ENCODE data around the gene NMT1.

The NMT1 gene

DNA sequence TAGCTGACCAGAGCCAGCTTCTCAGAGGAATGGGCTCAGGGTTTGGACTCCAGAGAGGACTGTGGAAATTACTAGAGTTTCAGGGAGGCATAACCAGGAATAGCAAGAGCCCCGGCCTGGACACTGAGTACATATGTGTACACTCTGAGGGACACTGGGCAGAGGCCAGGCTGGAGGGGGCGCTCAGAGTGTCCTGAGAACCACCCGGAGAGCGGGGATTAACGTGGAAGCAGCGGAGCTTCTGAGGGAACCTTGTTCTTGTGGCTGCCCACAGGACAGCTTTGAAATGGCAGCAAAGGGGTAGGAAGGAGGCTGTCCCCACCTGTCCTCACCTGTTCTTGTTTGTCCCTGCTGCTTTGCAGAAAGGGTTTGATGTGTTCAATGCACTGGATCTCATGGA lies 43.4 kb downstream of the NMT1 start:
- Histone ChIP-seq H2AFZ (ENCODE audit: low read depth) (no peak overlapping the region), H3K79me2 (ENCODE audit: insufficient read depth, low read depth) (no peaks in the 10 kb centered on the region), H3K27me3 (ENCODE audit: insufficient read depth, low read depth) (no peaks in the 10 kb centered on the region), H3K4me2 (no peak overlapping the region), H3K27ac (no peak overlapping the region), H3K4me1 (ENCODE audit: low read depth, poor library complexity, severe bottlenecking) (no peaks in the 10 kb centered on the region), H3K36me3 (ENCODE audit: insufficient read depth) (no peaks in the 10 kb centered on the region; the same call in 1 of the 2 replicates), H3K9ac (no peak overlapping the region), H3K4me3 (IDR thresholded peaks at IDR 0.05; ENCODE audit: insufficient read depth, low read depth, low read length) (no peak overlapping the region), H4K20me1 (ENCODE audit: insufficient read depth) (no peaks in the 10 kb centered on the region)
- TF ChIP-seq, protein P1, sequence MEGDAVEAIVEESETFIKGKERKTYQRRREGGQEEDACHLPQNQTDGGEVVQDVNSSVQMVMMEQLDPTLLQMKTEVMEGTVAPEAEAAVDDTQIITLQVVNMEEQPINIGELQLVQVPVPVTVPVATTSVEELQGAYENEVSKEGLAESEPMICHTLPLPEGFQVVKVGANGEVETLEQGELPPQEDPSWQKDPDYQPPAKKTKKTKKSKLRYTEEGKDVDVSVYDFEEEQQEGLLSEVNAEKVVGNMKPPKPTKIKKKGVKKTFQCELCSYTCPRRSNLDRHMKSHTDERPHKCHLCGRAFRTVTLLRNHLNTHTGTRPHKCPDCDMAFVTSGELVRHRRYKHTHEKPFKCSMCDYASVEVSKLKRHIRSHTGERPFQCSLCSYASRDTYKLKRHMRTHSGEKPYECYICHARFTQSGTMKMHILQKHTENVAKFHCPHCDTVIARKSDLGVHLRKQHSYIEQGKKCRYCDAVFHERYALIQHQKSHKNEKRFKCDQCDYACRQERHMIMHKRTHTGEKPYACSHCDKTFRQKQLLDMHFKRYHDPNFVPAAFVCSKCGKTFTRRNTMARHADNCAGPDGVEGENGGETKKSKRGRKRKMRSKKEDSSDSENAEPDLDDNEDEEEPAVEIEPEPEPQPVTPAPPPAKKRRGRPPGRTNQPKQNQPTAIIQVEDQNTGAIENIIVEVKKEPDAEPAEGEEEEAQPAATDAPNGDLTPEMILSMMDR (conservative IDR thresholded peaks at IDR 0.05; ENCODE audit: low read depth, low read length) = no peak

DNA sequence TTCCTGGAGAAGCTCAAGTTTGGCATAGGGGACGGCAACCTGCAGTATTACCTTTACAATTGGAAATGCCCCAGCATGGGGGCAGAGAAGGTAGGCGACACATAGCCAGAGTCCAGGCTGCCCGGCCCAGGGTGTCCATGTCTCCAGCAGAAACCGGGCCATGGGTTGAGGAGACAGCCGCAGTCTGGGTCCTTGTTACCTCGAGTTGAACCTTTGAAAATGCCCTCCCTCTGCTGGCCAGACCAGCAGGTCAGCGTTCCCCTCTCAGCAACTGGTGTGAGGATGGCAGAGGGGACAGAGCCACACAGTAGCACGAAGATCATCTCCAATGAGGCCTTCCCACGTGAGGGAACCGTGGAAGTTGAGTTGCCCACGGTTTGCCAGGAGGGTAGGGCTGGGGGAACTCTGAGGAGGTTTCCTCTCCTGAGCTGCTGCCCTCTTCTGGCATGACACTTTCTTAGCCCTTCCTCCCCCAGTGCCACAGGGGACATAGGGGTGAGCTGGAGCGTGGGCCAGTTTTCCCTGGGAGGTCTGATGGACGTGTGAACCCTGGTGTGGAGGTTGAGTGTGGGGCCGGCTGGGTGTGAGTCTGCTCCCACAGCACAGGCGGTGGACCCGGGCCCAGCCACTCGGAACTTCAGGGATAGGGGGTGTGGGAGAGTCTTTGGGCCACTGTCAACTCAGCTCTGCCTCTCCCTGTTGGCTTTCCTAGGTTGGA lies 43.9 kb downstream of the NMT1 start:
- Histone ChIP-seq H3K9ac (no peak overlapping the region), H3K36me3 (ENCODE audit: insufficient read depth) (no peaks in the 10 kb centered on the region; the same call in 1 of the 2 replicates), H3K4me1 (ENCODE audit: low read depth, poor library complexity, severe bottlenecking) (no peaks in the 10 kb centered on the region), H4K20me1 (ENCODE audit: insufficient read depth) (no peaks in the 10 kb centered on the region), H2AFZ (ENCODE audit: low read depth) (no peak overlapping the region), H3K27ac (no peak overlapping the region), H3K27me3 (ENCODE audit: insufficient read depth, low read depth) (no peaks in the 10 kb centered on the region), H3K4me2 (no peak overlapping the region), H3K79me2 (ENCODE audit: insufficient read depth, low read depth) (no peaks in the 10 kb centered on the region), H3K4me3 (IDR thresholded peaks at IDR 0.05; ENCODE audit: insufficient read depth, low read depth, low read length) (no peak overlapping the region)
- TF ChIP-seq, protein P1 (conservative IDR thresholded peaks at IDR 0.05; ENCODE audit: low read depth, low read length) = no peak

DNA sequence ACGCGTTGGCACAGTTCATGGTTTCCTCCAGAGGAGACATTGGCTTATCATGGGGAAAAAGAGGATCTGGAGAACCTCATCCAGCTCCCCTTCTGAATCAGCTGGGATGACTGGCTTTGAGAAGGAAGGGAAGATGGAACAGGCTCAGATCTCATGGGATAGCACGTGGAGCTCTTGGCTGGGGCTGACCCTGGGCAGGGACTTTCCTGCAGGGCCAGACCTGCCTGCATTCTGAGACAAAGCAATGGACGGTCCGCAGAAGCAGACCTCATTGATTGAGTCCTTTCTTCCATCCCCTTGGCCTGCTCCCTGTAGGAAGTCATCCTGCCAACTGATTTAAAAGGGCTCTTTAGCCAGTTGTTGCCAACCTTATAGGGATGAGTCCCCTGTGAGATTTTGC lies 45.0 kb downstream of the NMT1 start:
- H3K4me3 ChIP-seq (IDR thresholded peaks at IDR 0.05; ENCODE audit: insufficient read depth, low read depth, low read length) = no peak overlapping the region
- no peaks in the 10 kb centered on the region for H3K4me1 ChIP-seq (ENCODE audit: low read depth, poor library complexity, severe bottlenecking)
- no peaks in the 10 kb centered on the region for H4K20me1 ChIP-seq (ENCODE audit: insufficient read depth)
- H3K27me3 ChIP-seq (ENCODE audit: insufficient read depth, low read depth) = no peaks in the 10 kb centered on the region
- H2AFZ ChIP-seq (ENCODE audit: low read depth) = no peak overlapping the region
- TF ChIP-seq, protein P1 (conservative IDR thresholded peaks at IDR 0.05; ENCODE audit: low read depth, low read length) = no peak
- H3K79me2 ChIP-seq (ENCODE audit: insufficient read depth, low read depth) = no peaks in the 10 kb centered on the region
- no peak overlapping the region for H3K9ac ChIP-seq
- H3K27ac ChIP-seq = no peak overlapping the region
- no peak overlapping the region for H3K4me2 ChIP-seq
- H3K36me3 ChIP-seq (ENCODE audit: insufficient read depth) = no peaks in the 10 kb centered on the region; the same call in 1 of the 2 replicates

DNA sequence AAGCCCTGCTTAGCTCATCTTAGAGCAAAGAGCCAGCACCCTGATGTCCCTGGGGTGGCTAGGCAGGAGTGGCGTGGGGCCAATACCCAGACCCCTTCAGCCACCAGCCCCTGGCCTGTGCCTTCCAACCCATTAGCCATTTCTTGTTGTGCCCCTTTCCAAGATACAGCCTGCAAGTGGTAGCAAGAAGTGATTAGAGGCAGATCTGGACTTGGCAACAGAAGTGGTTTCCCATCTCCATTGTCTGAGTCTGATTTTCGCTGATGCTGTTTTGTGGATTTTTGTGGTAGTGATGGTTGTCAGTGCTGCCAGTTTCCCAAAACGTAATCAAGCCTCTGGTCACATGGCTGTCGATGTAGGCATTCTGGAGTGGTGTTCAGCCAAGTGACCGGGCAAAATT lies 45.5 kb downstream of the NMT1 start:
- Histone ChIP-seq H3K79me2 (ENCODE audit: insufficient read depth, low read depth) (no peaks in the 10 kb centered on the region), H3K36me3 (ENCODE audit: insufficient read depth) (no peaks in the 10 kb centered on the region; the same call in 1 of the 2 replicates)
- TF ChIP-seq, protein P1 (conservative IDR thresholded peaks at IDR 0.05; ENCODE audit: low read depth, low read length) = no peak

More for the DNA sequence above, 45.5 kb downstream of the NMT1 start:
- H2AFZ ChIP-seq (ENCODE audit: low read depth) = no peak overlapping the region
- no peak overlapping the region for H3K9ac ChIP-seq
- no peaks in the 10 kb centered on the region for H3K27me3 ChIP-seq (ENCODE audit: insufficient read depth, low read depth)
- no peaks in the 10 kb centered on the region for H3K4me1 ChIP-seq (ENCODE audit: low read depth, poor library complexity, severe bottlenecking)
- no peaks in the 10 kb centered on the region for H4K20me1 ChIP-seq (ENCODE audit: insufficient read depth)
- no peak overlapping the region for H3K4me2 ChIP-seq
- H3K4me3 ChIP-seq (IDR thresholded peaks at IDR 0.05; ENCODE audit: insufficient read depth, low read depth, low read length) = no peak overlapping the region
- no peak overlapping the region for H3K27ac ChIP-seq
